Colon (tissue), 2 donors: Measurements from ENCODE around the gene CDKN3.

Source experiments
- FAIRE-seq: peaks from 2 replicates; lab custom pipeline; 2012; peaks lifted over from hg19 to GRCh38; lab: Jason Lieb, UNC
- donor health status: control.
- donor health status: control.

The CDKN3 gene

GRCh38 chr14:54396493-54397335 lies at the start of gene CDKN3:
CDKN3 (plus strand) TSS chr14:54397007; CDS start chr14:54397069, 62 bp downstream.
- FAIRE-seq, result peak; percentile 53

DNA sequence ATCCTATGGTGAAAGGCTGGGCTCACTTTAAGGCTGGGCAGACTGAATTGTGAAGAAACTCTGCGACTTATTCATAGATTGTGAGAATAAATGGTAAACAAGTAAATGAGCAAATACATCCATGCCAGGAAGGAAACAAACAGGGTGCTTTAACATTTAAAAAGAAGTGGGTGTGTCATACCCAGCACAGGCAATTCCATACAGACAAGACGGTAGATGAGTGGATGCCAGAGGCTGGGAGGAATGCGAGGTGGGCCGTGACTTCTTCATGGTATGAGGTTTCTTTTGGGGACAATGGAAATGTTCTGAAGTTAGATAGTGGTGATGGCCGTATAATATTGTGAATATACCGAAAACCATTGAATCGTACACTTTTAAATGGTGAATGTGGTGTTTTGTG lies 49.8 kb upstream of the CDKN3 start:
- no peak for FAIRE-seq

DNA sequence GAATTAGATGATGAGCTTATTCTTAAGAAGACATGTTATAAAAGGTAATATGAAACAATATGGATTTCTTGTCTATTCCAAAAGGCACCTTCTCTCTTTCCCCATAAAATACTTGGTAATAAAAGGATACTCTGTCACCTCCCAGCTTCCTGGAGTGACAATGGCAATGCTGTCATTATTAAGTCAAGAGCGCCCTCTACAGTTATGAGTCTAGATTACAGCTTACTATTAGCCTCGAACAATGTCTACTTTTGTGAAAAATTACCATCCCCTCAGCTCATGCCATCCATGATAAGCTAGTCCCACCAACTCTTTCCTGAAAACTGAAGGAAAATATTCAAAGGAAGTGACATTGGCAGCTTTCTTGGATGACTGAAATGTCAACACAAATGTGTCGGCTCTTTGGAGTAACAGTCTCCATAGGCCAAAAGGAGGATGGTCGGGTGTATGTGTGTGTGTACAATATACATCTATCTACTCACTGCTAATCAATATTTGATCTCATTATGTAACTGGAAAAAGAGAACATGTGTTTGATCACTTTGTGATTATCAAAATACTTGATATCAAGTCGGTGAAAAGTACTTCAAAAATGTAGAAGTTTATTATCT lies 48.7 kb upstream of the CDKN3 start:
- FAIRE-seq, result no peak

DNA sequence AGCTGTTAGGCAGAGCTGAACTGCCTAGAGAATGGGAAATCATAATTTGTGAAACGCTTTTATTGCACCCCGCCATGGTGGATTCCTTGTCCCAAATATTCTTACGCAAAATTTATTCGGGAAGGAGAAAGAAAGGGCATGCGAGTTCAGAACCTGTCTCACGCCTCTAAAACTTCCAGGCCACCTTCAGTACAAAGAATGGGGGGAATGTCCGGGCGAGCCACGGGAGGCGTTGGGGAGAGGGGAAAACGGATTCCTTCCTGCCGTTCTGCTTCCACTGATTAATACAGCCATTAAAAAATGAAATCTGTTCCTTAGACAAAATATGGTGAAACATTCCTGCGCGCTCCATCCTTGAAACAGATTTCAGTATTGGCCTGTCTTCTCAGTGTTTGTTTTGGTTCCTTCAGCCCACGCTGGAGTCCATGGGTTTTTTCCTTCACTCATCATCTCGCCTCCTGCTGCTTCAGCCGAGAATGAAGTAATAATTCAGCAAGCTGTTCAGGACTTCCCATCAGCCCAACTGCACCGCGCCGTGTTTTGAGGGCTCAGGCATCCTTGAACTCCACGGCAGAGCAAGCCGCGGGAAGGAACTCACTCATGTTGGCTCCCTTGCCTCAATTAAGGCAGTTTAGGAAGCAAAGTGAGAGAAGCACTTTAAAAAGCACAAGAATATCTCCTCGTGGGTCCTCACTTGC lies 47.7 kb upstream of the CDKN3 start:
- no peak for FAIRE-seq

DNA sequence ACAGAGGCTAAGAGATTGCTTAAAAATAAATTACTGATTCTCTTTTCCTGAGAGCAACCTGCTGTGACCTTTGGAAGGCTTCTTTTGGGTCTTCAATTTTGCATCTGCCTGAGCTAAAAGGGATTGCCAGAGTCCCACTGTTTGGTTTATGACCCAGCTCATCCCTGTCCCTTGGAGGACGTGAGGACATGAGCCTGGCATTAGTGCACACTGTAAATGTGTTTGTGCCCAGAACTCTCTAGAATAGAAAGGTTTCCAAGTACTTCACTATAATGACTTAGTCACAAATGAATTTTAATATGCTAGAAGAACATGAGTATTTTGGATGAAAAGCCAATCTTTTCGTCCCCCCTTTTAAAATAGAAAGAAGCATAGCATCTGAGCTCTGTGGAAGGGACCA lies 47.1 kb upstream of the CDKN3 start:
- FAIRE-seq, result no peak

DNA sequence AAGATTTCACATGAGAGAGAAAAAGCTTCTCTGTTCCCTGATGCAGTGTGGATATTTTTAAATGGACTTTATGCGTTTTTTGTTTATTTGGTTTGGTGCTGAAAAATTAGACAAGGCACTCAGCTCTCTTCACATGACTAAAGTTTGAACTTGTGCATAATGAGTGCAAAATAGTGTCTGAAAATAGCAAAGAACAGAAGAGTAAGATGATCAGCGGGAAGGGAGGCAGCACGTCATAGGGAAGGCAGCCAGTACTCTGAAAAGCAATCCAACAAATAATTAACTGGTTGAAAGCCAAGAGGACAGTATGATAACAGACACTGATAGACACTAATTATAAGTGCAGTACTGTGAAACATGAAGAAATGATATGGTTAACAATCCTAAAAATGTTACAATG lies 46.6 kb upstream of the CDKN3 start:
- FAIRE-seq, result no peak

- FAIRE-seq, result no peak
These were observed 43.5 kb upstream of the CDKN3 start for GRCh38 chr14:54353266-54353665.

DNA sequence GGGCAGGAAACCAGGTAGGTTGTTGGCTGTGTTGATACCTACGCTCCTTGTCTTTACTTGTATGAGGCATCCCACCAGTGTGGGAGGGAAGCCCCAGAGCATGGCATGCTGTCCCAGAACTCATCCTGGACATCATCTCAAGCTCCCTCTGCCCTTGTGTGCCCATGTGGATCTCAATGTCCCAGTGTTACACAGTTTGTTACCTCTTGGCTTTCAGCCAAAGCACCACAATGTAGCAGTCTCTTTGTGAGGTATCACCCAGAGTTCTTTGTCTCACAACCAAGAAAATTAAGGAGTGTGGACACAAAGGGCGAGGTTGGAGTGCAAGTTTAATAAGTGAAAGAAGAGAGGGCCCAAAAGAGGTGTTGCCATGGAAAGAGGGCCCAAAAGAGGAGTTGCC lies 43.1 kb upstream of the CDKN3 start:
- no peak for FAIRE-seq

DNA sequence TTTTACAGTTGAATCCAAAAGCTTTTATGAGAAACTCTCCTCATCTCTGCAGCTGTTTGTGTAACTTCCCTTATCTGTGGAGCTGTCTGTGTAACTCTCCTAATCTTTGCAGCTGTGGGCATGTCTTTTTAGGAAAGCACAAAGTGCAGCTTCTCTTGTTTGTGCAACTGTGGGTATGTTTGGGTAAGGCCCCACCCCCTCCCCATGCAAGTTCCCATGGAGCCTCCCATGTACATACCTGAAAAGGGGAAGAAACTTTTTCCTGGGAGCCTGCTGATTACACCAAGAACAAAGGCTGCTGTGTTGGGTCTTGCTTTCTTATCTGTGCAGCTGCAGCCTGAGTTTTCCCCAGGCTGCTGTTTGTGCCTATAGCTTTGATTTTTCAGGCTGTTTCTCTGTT lies 42.7 kb upstream of the CDKN3 start:
- no peak for FAIRE-seq

- no peak for FAIRE-seq
These were observed 41.7 kb upstream of the CDKN3 start for GRCh38 chr14:54354968-54355641.

GRCh38 chr14:54355698-54356097 lies 41.1 kb upstream of the CDKN3 start:
- no peak for FAIRE-seq

DNA sequence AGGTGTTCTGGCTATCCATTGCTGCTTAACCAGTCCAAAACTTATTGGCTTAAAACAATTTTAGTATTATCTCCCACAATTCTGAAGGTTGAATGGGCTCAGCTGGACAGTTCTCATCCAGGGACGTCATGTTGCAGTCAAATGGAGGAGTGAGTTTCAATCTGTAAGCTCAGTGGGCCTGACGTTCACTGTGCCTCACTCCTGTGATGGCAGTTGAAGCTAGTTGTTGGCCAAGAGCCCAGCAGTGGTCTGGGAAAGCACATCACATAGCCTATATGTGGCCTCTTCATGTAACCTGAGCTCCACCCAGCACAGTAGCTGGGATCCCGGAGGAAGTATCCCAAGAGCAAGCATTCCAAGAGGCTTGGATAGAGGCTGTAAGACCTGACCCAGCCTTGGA lies 40.6 kb upstream of the CDKN3 start:
- no peak for FAIRE-seq

DNA sequence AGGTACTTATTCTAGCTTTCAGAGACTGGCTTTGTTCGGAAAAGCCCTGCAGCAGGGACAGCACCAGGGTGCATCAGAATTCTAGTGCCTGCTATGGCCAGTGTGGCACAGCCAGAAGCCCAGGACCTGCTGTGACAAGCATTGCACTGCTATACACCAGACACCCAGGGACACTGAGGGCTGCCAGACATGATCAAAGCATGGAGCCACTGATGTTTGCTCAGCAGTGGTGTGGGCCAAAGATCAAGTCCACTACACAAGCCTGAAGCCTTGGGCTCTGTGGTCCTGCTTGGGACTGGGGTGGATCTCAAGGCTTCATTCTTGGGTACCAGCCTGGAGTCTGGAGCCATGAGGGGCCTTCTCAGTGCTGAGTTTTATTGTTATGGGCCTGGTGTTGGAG lies 36.1 kb upstream of the CDKN3 start:
- no peak for FAIRE-seq

GRCh38 chr14:54362089-54362504 lies 34.7 kb upstream of the CDKN3 start:
- no peak for FAIRE-seq

GRCh38 chr14:54362759-54363437 lies 33.9 kb upstream of the CDKN3 start:
- FAIRE-seq, result no peak

DNA sequence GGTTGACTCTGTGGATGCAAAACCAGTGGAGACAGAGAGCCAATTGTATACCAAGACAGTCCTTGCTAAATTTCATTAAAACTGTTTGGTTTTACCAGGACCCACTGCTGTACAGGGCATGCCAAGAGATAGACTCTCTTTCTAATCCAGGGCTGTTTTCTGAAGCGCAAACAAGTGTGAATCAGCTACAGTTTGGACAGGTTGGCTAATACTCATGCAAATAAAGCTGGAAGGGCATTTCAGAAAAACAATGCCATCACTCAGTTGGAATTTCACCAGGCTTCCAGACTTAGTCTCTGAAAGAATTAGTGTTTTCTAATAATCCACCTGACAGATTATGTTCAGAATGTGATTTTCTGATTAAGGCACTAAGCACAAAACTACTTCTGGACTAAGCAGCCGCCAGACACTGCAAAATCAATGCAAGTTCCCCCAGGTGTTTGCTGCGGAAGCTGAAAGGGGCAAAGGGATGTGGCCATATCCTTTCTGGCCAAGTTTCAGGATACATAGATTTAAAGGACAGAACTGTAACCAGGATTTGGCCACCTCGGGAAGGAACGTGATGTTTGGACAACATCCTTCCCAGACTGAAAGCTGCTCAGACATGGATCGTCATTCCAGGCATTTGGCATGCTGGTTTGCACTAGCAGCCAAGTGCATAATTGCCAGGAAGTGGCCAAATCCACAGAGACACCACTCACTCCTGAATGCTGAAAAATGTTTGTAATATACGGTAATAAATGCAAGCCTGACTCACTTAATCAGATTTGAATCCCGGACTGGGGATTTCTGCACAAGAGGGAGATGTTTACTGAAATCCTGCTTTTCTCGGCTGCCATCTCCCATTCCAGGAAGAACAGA lies 32.0 kb upstream of the CDKN3 start:
- FAIRE-seq, result no peak

DNA sequence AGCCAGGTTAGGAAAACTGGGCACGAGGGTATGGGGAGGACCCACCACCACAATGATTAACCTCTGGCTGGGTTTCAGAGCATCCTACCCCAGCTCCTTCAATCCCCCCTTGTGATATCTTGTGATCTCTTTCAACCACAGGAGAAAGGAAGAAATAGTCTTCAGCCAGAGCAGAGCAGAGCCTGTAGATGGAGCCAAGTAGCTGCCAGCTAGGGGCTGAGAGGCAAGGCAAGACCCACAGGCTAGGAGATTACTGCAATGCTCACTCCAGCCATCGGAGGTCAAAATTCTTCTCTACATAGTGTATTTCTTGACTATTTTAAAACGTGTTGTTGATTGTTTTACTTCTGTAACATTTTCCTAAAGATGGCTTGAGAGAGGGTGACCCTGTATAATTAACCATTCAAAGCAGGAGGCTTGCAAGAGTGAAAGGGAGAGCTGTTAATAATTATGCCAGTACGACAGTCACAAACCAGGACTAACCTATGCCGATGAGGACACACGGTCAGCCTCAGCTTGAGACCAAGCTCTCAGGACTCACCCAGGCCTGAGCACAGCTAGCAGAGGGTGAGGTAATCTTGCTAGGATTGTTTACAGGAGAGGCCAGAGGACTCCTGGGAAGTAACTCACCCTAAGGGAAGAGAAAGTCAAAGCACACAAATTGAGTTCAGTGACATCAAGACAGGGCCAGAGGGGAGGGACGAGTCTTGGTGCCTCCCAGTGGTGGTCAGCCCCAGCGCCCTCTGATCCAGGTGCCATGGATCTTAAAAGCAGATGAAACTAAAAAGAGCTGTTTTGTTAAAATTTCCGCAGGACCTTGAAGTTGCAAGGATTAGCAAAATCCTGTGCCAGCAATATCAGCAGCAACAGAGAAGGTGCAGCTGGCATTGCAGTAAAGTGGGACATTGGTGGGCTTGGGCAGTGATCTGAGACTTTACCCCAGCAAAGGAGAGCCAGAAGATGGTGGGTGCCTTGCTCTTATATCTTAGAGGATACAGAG lies 29.8 kb upstream of the CDKN3 start:
- FAIRE-seq, result no peak

DNA sequence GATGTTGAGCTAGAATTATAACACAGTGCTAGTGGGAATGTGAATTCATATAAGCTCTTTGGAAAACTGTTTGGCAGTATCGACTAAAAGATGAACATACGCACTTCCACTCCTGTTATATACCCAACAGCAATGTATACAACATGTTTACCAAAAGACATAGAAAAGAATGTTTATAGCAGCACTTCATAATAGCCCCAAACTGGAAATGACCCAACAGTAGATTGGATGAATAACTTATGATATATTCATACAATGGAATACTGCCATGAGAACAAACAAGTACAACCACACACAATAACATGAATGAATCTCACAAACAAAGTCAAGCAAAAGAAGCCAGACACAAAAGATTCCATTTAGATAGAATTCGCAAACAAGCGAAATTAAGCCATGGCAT lies 28.5 kb upstream of the CDKN3 start:
- FAIRE-seq, result no peak

GRCh38 chr14:54369343-54369742 lies 27.5 kb upstream of the CDKN3 start:
- FAIRE-seq, result no peak
